ENCODE measurements around the gene ITM2A.

ITM2A gene

GRCh38 chrX:79366873-79367749 lies at the start of gene ITM2A:
TSS of gene ITM2A (minus strand) at chrX:79367334. CDS start at chrX:79367215, 119 bp downstream.
- H3K4me1 ChIP-seq (ENCODE audit: control insufficient read depth, insufficient read depth, low read length) = no peaks in the 10 kb centered on the region
- no peak within 1 kb of the TSS for H3K4me3 ChIP-seq (ENCODE audit: low read depth, low read length)
- TF ChIP-seq PRDM6 (tag by site-specific recombination; IDR thresholded peaks at IDR 0.05) (no peak), ZBTB21 (tag by site-specific recombination; IDR thresholded peaks at IDR 0.05) (no peak), ZNF433 (tag by site-specific recombination; IDR thresholded peaks at IDR 0.05; ENCODE audit: low read depth) (no peak), ZNF274 (IDR thresholded peaks at IDR 0.05; ENCODE audit: low read length) (no peak), ZNF274 (tag by site-specific recombination; IDR thresholded peaks at IDR 0.05; ENCODE audit: borderline replicate concordance) (no peak), YY1 (tag by site-specific recombination; IDR thresholded peaks at IDR 0.05) (no peak), ZNF768 (tag by site-specific recombination; IDR thresholded peaks at IDR 0.05) (no peak), ZNF776 (tag by site-specific recombination; IDR thresholded peaks at IDR 0.05; ENCODE audit: borderline replicate concordance) (no peak), ZFP41 (tag by site-specific recombination; IDR thresholded peaks at IDR 0.05; ENCODE audit: borderline replicate concordance) (no peak), HOXC10 (CRISPR knock-in tag; IDR thresholded peaks at IDR 0.05) (no peak), GLIS2 (tag by site-specific recombination; IDR thresholded peaks at IDR 0.05) (no peak), ZEB2 (tag by site-specific recombination; IDR thresholded peaks at IDR 0.05) (no peak), ZNF175 (tag by site-specific recombination; IDR thresholded peaks at IDR 0.05) (no peak), ZNF169 (tag by site-specific recombination; IDR thresholded peaks at IDR 0.05) (no peak)
- TF ChIP-seq, protein P1, sequence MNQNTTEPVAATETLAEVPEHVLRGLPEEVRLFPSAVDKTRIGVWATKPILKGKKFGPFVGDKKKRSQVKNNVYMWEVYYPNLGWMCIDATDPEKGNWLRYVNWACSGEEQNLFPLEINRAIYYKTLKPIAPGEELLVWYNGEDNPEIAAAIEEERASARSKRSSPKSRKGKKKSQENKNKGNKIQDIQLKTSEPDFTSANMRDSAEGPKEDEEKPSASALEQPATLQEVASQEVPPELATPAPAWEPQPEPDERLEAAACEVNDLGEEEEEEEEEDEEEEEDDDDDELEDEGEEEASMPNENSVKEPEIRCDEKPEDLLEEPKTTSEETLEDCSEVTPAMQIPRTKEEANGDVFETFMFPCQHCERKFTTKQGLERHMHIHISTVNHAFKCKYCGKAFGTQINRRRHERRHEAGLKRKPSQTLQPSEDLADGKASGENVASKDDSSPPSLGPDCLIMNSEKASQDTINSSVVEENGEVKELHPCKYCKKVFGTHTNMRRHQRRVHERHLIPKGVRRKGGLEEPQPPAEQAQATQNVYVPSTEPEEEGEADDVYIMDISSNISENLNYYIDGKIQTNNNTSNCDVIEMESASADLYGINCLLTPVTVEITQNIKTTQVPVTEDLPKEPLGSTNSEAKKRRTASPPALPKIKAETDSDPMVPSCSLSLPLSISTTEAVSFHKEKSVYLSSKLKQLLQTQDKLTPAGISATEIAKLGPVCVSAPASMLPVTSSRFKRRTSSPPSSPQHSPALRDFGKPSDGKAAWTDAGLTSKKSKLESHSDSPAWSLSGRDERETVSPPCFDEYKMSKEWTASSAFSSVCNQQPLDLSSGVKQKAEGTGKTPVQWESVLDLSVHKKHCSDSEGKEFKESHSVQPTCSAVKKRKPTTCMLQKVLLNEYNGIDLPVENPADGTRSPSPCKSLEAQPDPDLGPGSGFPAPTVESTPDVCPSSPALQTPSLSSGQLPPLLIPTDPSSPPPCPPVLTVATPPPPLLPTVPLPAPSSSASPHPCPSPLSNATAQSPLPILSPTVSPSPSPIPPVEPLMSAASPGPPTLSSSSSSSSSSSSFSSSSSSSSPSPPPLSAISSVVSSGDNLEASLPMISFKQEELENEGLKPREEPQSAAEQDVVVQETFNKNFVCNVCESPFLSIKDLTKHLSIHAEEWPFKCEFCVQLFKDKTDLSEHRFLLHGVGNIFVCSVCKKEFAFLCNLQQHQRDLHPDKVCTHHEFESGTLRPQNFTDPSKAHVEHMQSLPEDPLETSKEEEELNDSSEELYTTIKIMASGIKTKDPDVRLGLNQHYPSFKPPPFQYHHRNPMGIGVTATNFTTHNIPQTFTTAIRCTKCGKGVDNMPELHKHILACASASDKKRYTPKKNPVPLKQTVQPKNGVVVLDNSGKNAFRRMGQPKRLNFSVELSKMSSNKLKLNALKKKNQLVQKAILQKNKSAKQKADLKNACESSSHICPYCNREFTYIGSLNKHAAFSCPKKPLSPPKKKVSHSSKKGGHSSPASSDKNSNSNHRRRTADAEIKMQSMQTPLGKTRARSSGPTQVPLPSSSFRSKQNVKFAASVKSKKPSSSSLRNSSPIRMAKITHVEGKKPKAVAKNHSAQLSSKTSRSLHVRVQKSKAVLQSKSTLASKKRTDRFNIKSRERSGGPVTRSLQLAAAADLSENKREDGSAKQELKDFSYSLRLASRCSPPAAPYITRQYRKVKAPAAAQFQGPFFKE (tag by site-specific recombination; IDR thresholded peaks at IDR 0.05; ENCODE audit: borderline replicate concordance) = no peak
- TF ChIP-seq, protein P2, sequence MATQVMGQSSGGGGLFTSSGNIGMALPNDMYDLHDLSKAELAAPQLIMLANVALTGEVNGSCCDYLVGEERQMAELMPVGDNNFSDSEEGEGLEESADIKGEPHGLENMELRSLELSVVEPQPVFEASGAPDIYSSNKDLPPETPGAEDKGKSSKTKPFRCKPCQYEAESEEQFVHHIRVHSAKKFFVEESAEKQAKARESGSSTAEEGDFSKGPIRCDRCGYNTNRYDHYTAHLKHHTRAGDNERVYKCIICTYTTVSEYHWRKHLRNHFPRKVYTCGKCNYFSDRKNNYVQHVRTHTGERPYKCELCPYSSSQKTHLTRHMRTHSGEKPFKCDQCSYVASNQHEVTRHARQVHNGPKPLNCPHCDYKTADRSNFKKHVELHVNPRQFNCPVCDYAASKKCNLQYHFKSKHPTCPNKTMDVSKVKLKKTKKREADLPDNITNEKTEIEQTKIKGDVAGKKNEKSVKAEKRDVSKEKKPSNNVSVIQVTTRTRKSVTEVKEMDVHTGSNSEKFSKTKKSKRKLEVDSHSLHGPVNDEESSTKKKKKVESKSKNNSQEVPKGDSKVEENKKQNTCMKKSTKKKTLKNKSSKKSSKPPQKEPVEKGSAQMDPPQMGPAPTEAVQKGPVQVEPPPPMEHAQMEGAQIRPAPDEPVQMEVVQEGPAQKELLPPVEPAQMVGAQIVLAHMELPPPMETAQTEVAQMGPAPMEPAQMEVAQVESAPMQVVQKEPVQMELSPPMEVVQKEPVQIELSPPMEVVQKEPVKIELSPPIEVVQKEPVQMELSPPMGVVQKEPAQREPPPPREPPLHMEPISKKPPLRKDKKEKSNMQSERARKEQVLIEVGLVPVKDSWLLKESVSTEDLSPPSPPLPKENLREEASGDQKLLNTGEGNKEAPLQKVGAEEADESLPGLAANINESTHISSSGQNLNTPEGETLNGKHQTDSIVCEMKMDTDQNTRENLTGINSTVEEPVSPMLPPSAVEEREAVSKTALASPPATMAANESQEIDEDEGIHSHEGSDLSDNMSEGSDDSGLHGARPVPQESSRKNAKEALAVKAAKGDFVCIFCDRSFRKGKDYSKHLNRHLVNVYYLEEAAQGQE (tag by site-specific recombination; IDR thresholded peaks at IDR 0.05) = no peak
- TF ChIP-seq, protein P3, sequence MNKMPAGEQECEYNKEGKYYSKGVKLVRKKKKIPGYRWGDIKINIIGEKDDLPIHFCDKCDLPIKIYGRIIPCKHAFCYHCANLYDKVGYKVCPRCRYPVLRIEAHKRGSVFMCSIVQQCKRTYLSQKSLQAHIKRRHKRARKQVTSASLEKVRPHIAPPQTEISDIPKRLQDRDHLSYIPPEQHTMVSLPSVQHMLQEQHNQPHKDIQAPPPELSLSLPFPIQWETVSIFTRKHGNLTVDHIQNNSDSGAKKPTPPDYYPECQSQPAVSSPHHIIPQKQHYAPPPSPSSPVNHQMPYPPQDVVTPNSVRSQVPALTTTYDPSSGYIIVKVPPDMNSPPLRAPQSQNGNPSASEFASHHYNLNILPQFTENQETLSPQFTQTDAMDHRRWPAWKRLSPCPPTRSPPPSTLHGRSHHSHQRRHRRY (tag by site-specific recombination; IDR thresholded peaks at IDR 0.05) = no peak
- TF ChIP-seq, protein P4, sequence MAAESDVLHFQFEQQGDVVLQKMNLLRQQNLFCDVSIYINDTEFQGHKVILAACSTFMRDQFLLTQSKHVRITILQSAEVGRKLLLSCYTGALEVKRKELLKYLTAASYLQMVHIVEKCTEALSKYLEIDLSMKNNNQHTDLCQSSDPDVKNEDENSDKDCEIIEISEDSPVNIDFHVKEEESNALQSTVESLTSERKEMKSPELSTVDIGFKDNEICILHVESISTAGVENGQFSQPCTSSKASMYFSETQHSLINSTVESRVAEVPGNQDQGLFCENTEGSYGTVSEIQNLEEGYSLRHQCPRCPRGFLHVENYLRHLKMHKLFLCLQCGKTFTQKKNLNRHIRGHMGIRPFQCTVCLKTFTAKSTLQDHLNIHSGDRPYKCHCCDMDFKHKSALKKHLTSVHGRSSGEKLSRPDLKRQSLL (tag by site-specific recombination; IDR thresholded peaks at IDR 0.05) = no peak
- TF ChIP-seq, protein P5, sequence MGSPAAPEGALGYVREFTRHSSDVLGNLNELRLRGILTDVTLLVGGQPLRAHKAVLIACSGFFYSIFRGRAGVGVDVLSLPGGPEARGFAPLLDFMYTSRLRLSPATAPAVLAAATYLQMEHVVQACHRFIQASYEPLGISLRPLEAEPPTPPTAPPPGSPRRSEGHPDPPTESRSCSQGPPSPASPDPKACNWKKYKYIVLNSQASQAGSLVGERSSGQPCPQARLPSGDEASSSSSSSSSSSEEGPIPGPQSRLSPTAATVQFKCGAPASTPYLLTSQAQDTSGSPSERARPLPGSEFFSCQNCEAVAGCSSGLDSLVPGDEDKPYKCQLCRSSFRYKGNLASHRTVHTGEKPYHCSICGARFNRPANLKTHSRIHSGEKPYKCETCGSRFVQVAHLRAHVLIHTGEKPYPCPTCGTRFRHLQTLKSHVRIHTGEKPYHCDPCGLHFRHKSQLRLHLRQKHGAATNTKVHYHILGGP (tag by site-specific recombination; IDR thresholded peaks at IDR 0.05) = no peak
- TF ChIP-seq, protein P6, sequence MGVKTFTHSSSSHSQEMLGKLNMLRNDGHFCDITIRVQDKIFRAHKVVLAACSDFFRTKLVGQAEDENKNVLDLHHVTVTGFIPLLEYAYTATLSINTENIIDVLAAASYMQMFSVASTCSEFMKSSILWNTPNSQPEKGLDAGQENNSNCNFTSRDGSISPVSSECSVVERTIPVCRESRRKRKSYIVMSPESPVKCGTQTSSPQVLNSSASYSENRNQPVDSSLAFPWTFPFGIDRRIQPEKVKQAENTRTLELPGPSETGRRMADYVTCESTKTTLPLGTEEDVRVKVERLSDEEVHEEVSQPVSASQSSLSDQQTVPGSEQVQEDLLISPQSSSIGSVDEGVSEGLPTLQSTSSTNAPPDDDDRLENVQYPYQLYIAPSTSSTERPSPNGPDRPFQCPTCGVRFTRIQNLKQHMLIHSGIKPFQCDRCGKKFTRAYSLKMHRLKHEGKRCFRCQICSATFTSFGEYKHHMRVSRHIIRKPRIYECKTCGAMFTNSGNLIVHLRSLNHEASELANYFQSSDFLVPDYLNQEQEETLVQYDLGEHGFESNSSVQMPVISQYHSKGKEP (tag by site-specific recombination; IDR thresholded peaks at IDR 0.05) = no peak
- H3K36me3 ChIP-seq (ENCODE audit: control insufficient read depth in 2 of 2, insufficient read depth in 1 of 2, low read length in 2 of 2) = no peaks in the 10 kb centered on the region
- ChIA-PET CTCF (interaction anchor here (0.6 kb wide), 1 partner anchor 36 kb away, joined by 3 read pairs; no protein-coding TSS in a partner anchor), POLR2A (no interaction called here)
- no peaks in the 10 kb centered on the region; the same call in 1 of the 2 replicates for H3K9me3 ChIP-seq (ENCODE audit: control insufficient read depth, insufficient read depth, low read depth, low read length)
- H3K27ac ChIP-seq (ENCODE audit: extremely low read depth, low read depth, low read length) = no peak within 1 kb of the TSS
